ENCODE measurements around the gene MGAM2. TPM values are rescaled to one million over a fixed set of nuclear protein-coding genes. Genes with fewer than 3 reads are reported as not detected.
"Not testable (repeated sequence)": the region's sequence is repeated elsewhere in the genome, so short reads cannot be mapped to it uniquely, and the experiment has no call there.

MGAM2 gene
- not detected for total RNA-seq

- Mint-ChIP-seq H3K4me3 (no peak within 1 kb of the TSS), H3K36me3 (no peaks in the 10 kb centered on the region), H3K9me3 (no peaks in the 10 kb centered on the region), H3K27me3 (peaks cover 7% of the 10 kb centered on the region), H3K27ac (no peak within 1 kb of the TSS), H3K4me1 (no peaks in the 10 kb centered on the region)
- no peak for DNase-seq
Observed at GRCh38 chr7:142111499-142111898, at the start of gene MGAM2. Gene MGAM2 (plus strand): TSS chr7:142111718. CDS start chr7:142116874, 5,156 bp downstream.

DNA sequence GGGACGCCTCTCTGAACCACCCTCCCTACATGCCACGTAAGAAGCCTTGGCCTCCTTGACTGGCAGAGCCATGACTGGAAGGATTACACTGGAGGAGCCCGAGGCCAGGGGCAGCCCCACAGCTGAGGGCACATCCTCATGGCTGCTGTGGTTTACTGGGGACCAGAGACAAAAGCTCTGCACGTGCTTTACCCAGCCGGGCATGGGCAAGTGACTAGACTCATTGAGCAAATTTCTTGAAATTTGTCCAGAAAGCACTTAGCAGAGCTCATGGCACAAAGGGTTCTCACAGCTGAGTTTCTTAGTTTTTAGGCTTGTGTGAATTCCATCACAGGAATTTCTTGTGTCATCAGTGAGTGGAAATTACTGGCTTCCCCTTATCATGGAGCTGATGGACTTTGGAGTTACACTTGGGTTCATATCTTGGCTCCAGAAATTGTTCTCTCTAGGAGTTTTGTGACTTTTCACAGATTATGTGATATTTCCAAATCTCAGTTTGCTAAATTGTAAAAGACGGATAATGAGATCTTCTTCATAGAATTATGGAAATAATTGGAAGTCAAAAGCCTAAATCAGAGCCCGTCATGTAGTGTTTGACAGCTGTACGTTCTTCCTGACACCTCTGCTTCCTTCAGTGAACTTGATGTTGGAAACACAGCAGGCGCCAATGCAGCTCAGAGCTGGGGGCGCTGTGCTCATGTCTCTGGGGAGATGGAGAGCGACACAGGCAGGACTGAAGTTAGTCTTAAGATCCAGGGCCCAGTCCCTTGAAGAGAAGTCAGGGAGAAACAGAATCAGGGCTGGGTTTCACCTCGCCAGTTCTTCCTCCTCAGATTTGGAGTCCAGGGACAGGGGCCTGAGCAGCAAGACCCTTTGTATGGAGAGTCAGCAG is 47.7 kb upstream of the MGAM2 start:
- Mint-ChIP-seq H3K27me3 (peaks cover 3% of the 10 kb centered on the region), H3K9me3 (no peaks in the 10 kb centered on the region), H3K36me3 (no peaks in the 10 kb centered on the region), H3K27ac (no peak overlapping the region), H3K4me3 (no peak overlapping the region), H3K4me1 (no peaks in the 10 kb centered on the region)
- no peak for DNase-seq

DNA sequence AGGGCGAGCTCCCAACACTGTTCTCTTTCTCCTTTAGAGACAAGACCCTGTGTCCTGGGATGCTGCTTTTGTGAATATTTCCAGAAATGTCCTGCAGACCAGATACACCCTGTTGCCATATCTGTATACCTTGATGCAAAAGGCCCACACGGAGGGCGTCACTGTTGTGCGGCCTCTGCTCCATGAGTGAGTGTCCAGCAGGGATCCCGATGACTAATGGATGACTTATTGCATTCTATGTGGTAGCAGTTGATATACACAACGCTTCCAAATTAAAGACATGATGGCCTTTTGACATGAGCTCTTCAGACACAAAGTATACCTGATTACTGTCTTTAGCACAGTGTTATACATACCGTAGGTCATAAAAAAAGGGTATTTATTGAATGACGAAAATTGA is 45.0 kb upstream of the MGAM2 start:
- no peaks in the 10 kb centered on the region for H3K4me1 Mint-ChIP-seq

DNA sequence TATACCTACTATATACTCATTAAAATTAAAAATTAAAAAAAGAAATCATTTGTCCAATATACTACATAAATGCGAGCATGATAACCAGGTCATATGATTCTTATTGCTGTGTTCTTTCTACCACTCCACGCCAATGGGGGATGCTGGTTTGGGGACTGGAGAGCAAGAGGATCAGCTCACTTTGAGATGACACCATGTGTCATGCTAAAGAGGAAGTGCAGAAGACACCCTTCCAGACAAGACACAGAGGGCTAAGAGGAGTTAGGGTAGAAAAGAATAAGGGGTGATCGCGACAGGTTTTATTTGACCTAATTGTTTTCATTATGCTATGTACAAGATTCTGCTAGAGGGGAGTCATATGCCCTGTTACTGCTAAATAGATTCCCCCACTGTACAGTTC is 33.8 kb upstream of the MGAM2 start:
- Mint-ChIP-seq H3K9me3 (no peaks in the 10 kb centered on the region), H3K36me3 (no peaks in the 10 kb centered on the region), H3K27me3 (no peaks in the 10 kb centered on the region), H3K4me1 (no peaks in the 10 kb centered on the region), H3K27ac (no peak overlapping the region), H3K4me3 (no peak overlapping the region)
- no peak for DNase-seq

More for the DNA sequence above, 45.0 kb upstream of the MGAM2 start:
- no peak overlapping the region for H3K27ac Mint-ChIP-seq
- no peaks in the 10 kb centered on the region for H3K36me3 Mint-ChIP-seq
- DNase-seq: no peak
- H3K9me3 Mint-ChIP-seq: no peaks in the 10 kb centered on the region
- no peak overlapping the region for H3K4me3 Mint-ChIP-seq
- H3K27me3 Mint-ChIP-seq: peaks cover 3% of the 10 kb centered on the region

GRCh38 chr7:142083605-142084004 is 27.9 kb upstream of the MGAM2 start:
- DNase-seq: no peak
- Mint-ChIP-seq H3K9me3 (no peaks in the 10 kb centered on the region), H3K27me3 (no peaks in the 10 kb centered on the region), H3K36me3 (no peaks in the 10 kb centered on the region), H3K4me1 (no peaks in the 10 kb centered on the region), H3K4me3 (no peak overlapping the region), H3K27ac (no peak overlapping the region)

GRCh38 chr7:142085428-142085827 is 26.1 kb upstream of the MGAM2 start:
- no peaks in the 10 kb centered on the region for H3K27me3 Mint-ChIP-seq
- no peaks in the 10 kb centered on the region for H3K4me1 Mint-ChIP-seq
- H3K9me3 Mint-ChIP-seq: no peaks in the 10 kb centered on the region
- no peak overlapping the region for H3K4me3 Mint-ChIP-seq
- H3K27ac Mint-ChIP-seq: no peak overlapping the region
- H3K36me3 Mint-ChIP-seq: no peaks in the 10 kb centered on the region
- no peak for DNase-seq

DNA sequence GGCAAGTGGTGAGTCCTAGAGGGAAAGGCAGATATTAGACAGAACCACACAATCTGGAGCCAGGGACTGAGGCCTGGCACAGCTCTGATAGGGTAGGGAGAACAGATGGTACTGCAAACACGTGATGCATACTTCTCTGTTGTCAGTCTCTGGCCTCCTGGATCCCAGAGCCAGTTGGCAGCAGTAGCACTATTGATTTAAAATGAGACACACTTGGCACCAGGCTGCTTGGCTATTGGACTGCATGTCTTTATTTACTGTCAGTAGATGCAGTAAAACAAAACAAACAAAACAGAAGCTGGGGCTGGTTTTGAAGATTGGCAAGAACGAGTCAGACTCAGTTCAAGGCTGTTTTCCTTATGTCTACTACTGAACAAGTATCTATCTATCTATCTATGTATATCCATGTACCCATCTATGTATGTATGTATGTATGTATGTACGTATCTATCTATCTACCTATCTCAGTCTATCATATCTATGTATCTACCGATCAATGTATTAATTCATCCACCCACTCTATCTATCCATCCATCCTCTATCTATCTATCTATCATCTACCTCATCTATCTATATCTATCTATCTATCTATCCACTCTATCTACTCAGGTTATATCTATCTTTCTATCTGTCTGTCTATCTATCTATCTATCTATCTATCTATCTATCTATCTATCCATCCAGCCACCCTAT is 23.4 kb upstream of the MGAM2 start:
- H3K4me1 Mint-ChIP-seq: no peaks in the 10 kb centered on the region

DNA sequence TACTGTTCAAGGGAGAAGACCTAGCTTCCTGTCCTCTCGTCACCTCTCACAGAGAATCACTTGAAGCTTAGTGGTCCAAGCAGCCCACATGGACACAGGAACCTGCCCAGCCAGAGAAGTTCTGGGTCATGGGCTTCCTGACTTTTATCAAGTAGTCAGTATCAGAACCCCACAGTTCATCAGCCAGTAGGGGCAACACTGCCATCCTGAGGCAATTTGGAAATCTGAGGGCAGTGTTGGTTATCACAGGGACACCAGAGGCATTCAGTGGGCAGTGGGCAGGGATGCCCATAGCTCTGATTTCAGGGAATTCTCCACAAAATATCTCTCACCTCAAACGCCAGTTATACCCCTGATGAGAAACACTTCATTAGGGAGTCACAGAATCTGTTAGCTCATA is 22.5 kb upstream of the MGAM2 start:
- Mint-ChIP-seq H3K36me3 (no peaks in the 10 kb centered on the region), H3K4me1 (no peaks in the 10 kb centered on the region), H3K27me3 (no peaks in the 10 kb centered on the region), H3K27ac (no peak overlapping the region), H3K4me3 (no peak overlapping the region), H3K9me3 (no peaks in the 10 kb centered on the region)
- no peak for DNase-seq

More for the DNA sequence above, 23.4 kb upstream of the MGAM2 start:
- no peak for DNase-seq
- H3K9me3 Mint-ChIP-seq: no peaks in the 10 kb centered on the region
- H3K27me3 Mint-ChIP-seq: no peaks in the 10 kb centered on the region
- no peak overlapping the region for H3K27ac Mint-ChIP-seq
- no peaks in the 10 kb centered on the region for H3K36me3 Mint-ChIP-seq
- no peak overlapping the region for H3K4me3 Mint-ChIP-seq

DNA sequence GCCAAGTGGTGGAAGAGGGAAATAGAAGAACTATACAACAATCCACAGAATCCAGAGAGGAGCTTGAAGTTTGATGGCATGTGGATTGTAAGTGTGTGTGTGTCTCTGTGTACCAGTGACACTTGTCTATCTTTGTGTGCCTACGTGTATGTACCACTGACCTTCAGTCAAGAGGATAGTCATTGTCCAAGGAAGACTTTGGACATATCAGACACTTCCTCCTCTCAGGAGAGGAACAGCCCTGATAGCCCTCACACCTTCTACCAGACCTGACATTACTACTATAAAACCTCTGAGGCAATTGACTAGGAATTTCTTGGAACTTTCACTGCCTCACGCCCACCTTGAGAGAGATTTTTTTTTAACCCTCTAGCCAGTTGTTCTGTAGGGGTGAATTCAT is 19.6 kb upstream of the MGAM2 start:
- H3K27me3 Mint-ChIP-seq: no peaks in the 10 kb centered on the region
- no peak overlapping the region for H3K4me3 Mint-ChIP-seq
- H3K27ac Mint-ChIP-seq: no peak overlapping the region
- no peaks in the 10 kb centered on the region for H3K9me3 Mint-ChIP-seq
- no peaks in the 10 kb centered on the region for H3K36me3 Mint-ChIP-seq
- no peak for DNase-seq
- H3K4me1 Mint-ChIP-seq: no peaks in the 10 kb centered on the region

DNA sequence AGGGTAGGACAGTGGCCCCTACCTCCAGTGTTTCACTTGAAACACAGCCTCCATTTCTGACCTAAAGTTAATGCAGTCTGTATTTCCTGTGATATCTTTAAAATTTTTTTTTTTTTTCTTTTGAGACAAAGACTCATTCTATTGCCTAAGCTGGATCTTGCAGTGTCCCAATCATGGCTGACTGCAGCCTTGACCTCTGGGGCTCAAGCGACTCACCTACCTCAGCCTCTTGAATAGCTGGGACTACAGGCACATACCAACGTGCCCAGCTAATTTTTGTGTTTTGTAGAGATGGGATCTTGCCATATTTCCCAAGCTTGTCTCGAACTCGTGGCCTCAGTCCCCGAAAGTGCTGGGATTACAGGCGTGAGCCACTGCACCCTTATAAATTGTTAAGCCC is 16.7 kb upstream of the MGAM2 start:
- H3K4me1 Mint-ChIP-seq: no peaks in the 10 kb centered on the region
- no peak overlapping the region for H3K4me3 Mint-ChIP-seq
- H3K36me3 Mint-ChIP-seq: no peaks in the 10 kb centered on the region
- H3K27ac Mint-ChIP-seq: no peak overlapping the region
- DNase-seq: no peak
- H3K9me3 Mint-ChIP-seq: no peaks in the 10 kb centered on the region
- H3K27me3 Mint-ChIP-seq: no peaks in the 10 kb centered on the region

- Mint-ChIP-seq H3K9me3 (no peaks in the 10 kb centered on the region), H3K27me3 (no peaks in the 10 kb centered on the region), H3K27ac (no peak overlapping the region), H3K4me3 (no peak overlapping the region), H3K4me1 (no peaks in the 10 kb centered on the region), H3K36me3 (no peaks in the 10 kb centered on the region)
- DNase-seq: no peak
Observed at GRCh38 chr7:142097571-142097970, 13.9 kb upstream of the MGAM2 start.

DNA sequence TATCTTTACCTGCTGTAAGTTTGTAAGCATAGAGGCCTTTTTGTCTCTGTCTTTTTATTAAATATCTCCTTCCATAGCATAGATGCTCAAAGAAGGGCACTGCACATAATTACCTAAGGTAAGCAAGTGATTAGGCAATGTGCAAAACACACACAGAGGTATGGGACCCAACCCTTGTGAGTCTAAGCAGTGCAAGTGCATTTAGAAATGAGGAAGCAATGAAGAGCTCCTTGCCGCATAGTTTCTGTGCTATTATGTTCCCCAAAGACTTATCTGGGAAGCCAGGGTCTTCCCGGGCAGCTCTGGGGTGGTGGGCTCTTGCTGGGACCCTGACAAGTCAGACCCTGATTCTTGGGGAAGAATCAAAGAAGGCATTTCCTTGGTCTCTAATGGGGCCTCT is 13.5 kb upstream of the MGAM2 start:
- no peak overlapping the region for H3K4me3 Mint-ChIP-seq
- no peaks in the 10 kb centered on the region for H3K4me1 Mint-ChIP-seq
- no peaks in the 10 kb centered on the region for H3K9me3 Mint-ChIP-seq
- H3K27ac Mint-ChIP-seq: no peak overlapping the region
- H3K27me3 Mint-ChIP-seq: no peaks in the 10 kb centered on the region
- no peaks in the 10 kb centered on the region for H3K36me3 Mint-ChIP-seq
- DNase-seq: no peak

GRCh38 chr7:142099347-142099746 is 12.2 kb upstream of the MGAM2 start:
- H3K36me3 Mint-ChIP-seq, H3K9me3 Mint-ChIP-seq, H3K27me3 Mint-ChIP-seq, H3K4me3 Mint-ChIP-seq, H3K4me1 Mint-ChIP-seq, DNase-seq, H3K27ac Mint-ChIP-seq: not testable (repeated sequence)

DNA sequence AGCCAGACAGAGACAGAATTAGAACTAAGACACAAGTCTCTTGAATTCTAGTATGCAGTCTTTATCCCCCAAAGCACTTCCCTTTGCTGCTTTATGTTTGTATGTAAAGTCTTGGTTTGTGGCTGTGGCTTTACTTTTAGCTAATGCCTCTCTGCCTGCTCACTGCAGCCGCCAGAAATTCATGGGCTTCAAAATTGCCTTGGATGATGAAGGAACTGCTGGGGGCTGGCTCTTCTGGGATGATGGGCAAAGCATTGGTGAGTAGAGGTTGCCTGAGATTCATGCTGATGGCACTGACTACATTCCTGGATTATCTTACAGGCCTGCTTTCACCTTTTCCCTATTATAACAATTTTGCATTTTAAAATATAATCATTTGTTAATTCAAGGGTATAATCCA is 10.9 kb upstream of the MGAM2 start:
- Mint-ChIP-seq H3K27me3 (no peaks in the 10 kb centered on the region), H3K9me3 (no peaks in the 10 kb centered on the region), H3K36me3 (no peaks in the 10 kb centered on the region), H3K27ac (no peak overlapping the region), H3K4me3 (no peak overlapping the region), H3K4me1 (no peaks in the 10 kb centered on the region)
- no peak for DNase-seq

DNA sequence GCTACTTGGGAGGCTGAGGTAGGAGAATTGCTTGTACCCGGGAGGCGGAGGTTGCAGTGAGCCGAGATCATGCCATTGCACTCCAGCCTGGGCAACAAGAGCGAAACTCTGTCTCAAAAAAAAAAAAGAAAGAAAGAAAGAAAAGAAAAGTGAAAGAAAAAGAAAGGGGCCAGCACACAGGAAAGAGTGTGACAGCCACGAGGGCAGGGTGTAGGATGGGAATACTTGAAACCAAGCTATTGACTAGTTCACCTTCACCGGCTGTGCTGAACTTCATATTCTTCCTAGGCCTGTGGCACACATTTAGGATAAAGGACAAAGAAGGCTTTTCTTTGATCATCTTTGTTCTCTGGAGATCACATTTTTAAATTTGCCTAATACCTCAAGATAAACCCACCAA is 9.7 kb upstream of the MGAM2 start:
- H3K27ac Mint-ChIP-seq, H3K4me3 Mint-ChIP-seq, H3K9me3 Mint-ChIP-seq, DNase-seq, H3K27me3 Mint-ChIP-seq, H3K4me1 Mint-ChIP-seq, H3K36me3 Mint-ChIP-seq: not testable (repeated sequence)

Data from activated naive CD8-positive, alpha-beta T cell treated with anti-CD3 and anti-CD28 coated beads for 36 hours (primary cell).